AML-193 (cell line): ENCODE data around the gene SNX30.
A peak's percentile ranks its signal among the peaks of the same experiment; 100 is the strongest.

Source experiments
- DNase-seq, 2 experiments: peaks; one replicate each; lab custom pipeline; 2025; lab: John Stamatoyannopoulos, UW

Gene SNX30

GRCh38 chr9:112752334-112753125, 2.0 kb downstream of the SNX30 start:
- DNase-seq = no peak

- peak; percentile 34 to 53 for DNase-seq
These were observed 3.2 kb downstream of the SNX30 start for GRCh38 chr9:112753725-112754124.

GRCh38 chr9:112754578-112754977, 4.0 kb downstream of the SNX30 start:
- peak in 1 of 2 experiments; percentile 48 for DNase-seq

- DNase-seq = peak; percentile 77 to 87
These were observed 4.5 kb downstream of the SNX30 start for GRCh38 chr9:112755016-112755427.

- DNase-seq = no peak
These were observed 5.1 kb downstream of the SNX30 start for GRCh38 chr9:112755675-112756074.

GRCh38 chr9:112757282-112757883, 6.8 kb downstream of the SNX30 start:
- DNase-seq = no peak

GRCh38 chr9:112757940-112758339, 7.4 kb downstream of the SNX30 start:
- DNase-seq = no peak

- DNase-seq = no peak
These were observed 10.3 kb downstream of the SNX30 start for GRCh38 chr9:112760821-112761220.

- no peak for DNase-seq
These were observed 11.5 kb downstream of the SNX30 start for GRCh38 chr9:112761912-112762655.

GRCh38 chr9:112762726-112763518, 12.4 kb downstream of the SNX30 start:
- DNase-seq = no peak

GRCh38 chr9:112764344-112764743, 13.8 kb downstream of the SNX30 start:
- no peak for DNase-seq

GRCh38 chr9:112764837-112765236, 14.3 kb downstream of the SNX30 start:
- DNase-seq = no peak

GRCh38 chr9:112765281-112765680, 14.7 kb downstream of the SNX30 start:
- DNase-seq = no peak

GRCh38 chr9:112771359-112772214, 21.0 kb downstream of the SNX30 start:
- DNase-seq = no peak

GRCh38 chr9:112772215-112772509, 21.6 kb downstream of the SNX30 start:
- no peak for DNase-seq

GRCh38 chr9:112772551-112772950, 22.0 kb downstream of the SNX30 start:
- no peak for DNase-seq

- no peak for DNase-seq
These were observed 23.7 kb downstream of the SNX30 start for GRCh38 chr9:112774006-112774996.

- DNase-seq = no peak
These were observed 27.4 kb downstream of the SNX30 start for GRCh38 chr9:112777914-112778313.

- DNase-seq = no peak
These were observed 30.0 kb downstream of the SNX30 start for GRCh38 chr9:112780450-112781036.

- no peak for DNase-seq
These were observed 31.7 kb downstream of the SNX30 start for GRCh38 chr9:112782218-112782617.
